ENCODE results near the gene INPP4A. TPM values are rescaled to one million over a fixed set of nuclear protein-coding genes. Genes with fewer than 3 reads are reported as not detected.
A peak's percentile ranks its signal among the peaks of the same experiment; 100 is the strongest.

INPP4A gene
- total RNA-seq, 2 donors from 2014 or later, result 65.0 to 150 TPM

- Mint-ChIP-seq H3K36me3 (peaks cover 9% of the 10 kb centered on the region), H3K9me3 (no peaks in the 10 kb centered on the region), H3K4me1 (ENCODE audit: low read depth in 2 of 2) (peaks cover 20 to 24% of the 10 kb centered on the region in 2 donors), H3K27ac (peak overlapping the region; percentile 53 to 64), H3K27me3 (no peaks in the 10 kb centered on the region), H3K4me3 (no peak overlapping the region)
- ATAC-seq (peak; percentile 69 to 78), DNase-seq (ENCODE audit: low spot score) (no peak)
Observed at GRCh38 chr2:98623657-98624056, 179.0 kb downstream of the INPP4A start.

- Mint-ChIP-seq H3K4me1 (ENCODE audit: low read depth in 2 of 2) (peaks cover 41 to 46% of the 10 kb centered on the region in 2 donors), H3K27me3 (no peaks in the 10 kb centered on the region), H3K9me3 (no peaks in the 10 kb centered on the region), H3K4me3 (no peak overlapping the region), H3K36me3 (peaks cover 8% of the 10 kb centered on the region), H3K27ac (peak overlapping the region; percentile 83 to 94)
- DNase-seq (ENCODE audit: low spot score) (no peak), ATAC-seq (no peak)
Observed at GRCh38 chr2:98632351-98632750, 187.7 kb downstream of the INPP4A start.

DNA sequence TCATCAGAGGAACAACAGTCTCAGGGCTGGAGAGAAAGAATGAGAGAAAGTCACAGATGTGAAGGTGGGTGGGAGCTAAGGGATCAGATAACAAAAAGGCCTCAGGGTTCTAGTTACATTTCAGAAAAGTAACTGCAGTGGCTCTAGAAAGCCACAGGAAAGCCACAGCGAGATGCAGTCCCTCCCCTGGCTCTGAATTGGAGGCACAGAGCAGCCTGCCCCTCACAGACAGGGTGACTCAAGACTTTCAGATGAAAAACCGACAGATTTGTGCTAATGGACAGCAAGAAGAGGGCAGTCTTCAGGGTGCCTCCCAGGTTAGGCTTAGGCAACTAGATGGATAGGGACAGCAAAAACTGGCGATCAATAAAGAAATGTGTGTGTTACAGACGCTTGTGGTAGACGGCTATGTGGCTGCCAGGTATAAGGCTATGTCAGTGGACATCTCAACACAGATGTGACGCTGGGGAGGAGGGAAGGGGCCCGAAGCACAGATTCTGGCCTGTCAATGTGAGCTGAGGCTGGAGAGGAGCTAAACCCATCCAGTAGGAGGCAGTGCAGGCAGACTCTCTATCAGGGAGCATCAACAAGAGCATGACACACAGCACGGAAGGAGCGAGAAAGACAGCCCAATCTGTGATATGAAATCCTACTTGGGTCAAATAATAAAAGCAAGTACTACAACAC lies 189.9 kb downstream of the INPP4A start:
- ATAC-seq (peak; percentile 87 to 90), DNase-seq (ENCODE audit: low spot score) (peak; percentile 75)
- Mint-ChIP-seq H3K9me3 (no peaks in the 10 kb centered on the region), H3K27ac (peak overlapping the region; percentile 83 to 94), H3K27me3 (no peaks in the 10 kb centered on the region), H3K4me3 (peak overlapping the region; percentile 82), H3K4me1 (ENCODE audit: low read depth in 2 of 2) (peaks cover 37 to 44% of the 10 kb centered on the region in 2 donors), H3K36me3 (peaks cover 8% of the 10 kb centered on the region)

GRCh38 chr2:98637401-98638147 lies 192.9 kb downstream of the INPP4A start:
- H3K9me3 Mint-ChIP-seq, result no peaks in the 10 kb centered on the region
- no peaks in the 10 kb centered on the region for H3K27me3 Mint-ChIP-seq
- no peaks in the 10 kb centered on the region for H3K36me3 Mint-ChIP-seq
- ATAC-seq (peak; percentile 76 to 79), DNase-seq (ENCODE audit: low spot score) (peak; percentile 68)
- peak overlapping the region; percentile 80 for H3K4me3 Mint-ChIP-seq
- H3K27ac Mint-ChIP-seq, result peak overlapping the region; percentile 92 to 94
- peaks cover 30 to 41% of the 10 kb centered on the region in 2 donors for H3K4me1 Mint-ChIP-seq (ENCODE audit: low read depth in 2 of 2)

DNA sequence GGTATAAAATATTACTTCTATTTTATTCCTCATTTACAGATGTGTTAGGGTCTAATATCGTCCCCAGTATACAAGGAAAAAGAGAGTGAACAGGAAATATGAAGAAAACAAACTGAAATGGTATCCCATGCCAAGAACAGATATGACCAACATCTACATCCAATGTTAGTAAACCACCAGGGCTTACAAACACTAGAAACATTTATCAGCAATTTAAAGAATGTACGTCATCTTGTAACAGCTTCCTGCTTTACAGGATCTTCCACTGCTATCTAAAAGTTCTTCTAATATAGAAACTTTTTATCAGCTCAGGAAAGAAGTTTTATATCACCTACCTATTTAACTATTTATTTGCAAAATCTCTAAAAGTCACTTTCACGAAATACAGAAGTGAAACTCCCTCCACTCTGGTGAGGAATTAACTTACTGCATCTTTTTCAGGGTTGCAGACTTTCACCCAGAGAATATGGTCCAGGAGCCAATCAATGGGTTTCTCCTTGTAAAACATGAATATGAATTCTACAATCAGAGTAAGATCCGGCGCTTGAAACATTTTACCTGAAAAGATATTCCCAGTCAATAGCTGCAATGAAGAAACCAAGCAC lies 198.9 kb downstream of the INPP4A start:
- Mint-ChIP-seq H3K9me3 (no peaks in the 10 kb centered on the region), H3K4me1 (ENCODE audit: low read depth in 2 of 2) (peaks cover 6 to 17% of the 10 kb centered on the region in 2 donors), H3K36me3 (no peaks in the 10 kb centered on the region), H3K27me3 (no peaks in the 10 kb centered on the region), H3K27ac (peak overlapping the region; percentile 63 to 78), H3K4me3 (no peak overlapping the region)
- ATAC-seq (no peak), DNase-seq (ENCODE audit: low spot score) (no peak)

Other genes starting within 250 kb of the INPP4A start
- gene CNGA3, start 98.4 kb upstream of the INPP4A start, total RNA-seq, result not detected
- 10 to 100 TPM; 16.6 to 21.4 TPM for gene COA5, start 163.7 kb downstream of the INPP4A start, total RNA-seq
- 10 to 100 TPM; 29.6 to 31.8 TPM for gene UNC50, start 163.7 kb downstream of the INPP4A start, total RNA-seq

Data from natural killer cell treated with Interleukin-12 subunit alpha and Interleukin-12 subunit beta and Interleukin-15 and Interleukin-18, amount 100 ng/mL, for 72 hours (primary cell).